Astrocyte of the cerebellum (primary cell): Measurements from ENCODE around the gene KLF1.

ENCODE experiments used
- DNase-seq: peaks from one replicate; pipeline ENCODE4 v3.0.0-alpha.2; 2011; ENCODE audit warnings: low read depth
- H3K4me3 ChIP-seq: 2 replicates; pipeline ENCODE4 v1.5.1; 2011; ENCODE audit warnings: mild to moderate bottlenecking, low read depth, low read length, moderate library complexity
- in situ Hi-C: cut with HindIII; loops from 2 replicates; pipeline ENCODE4 v1.10.0; 2017; ENCODE audit warnings: low sequenced_read_pairs
- TF ChIP-seq, protein P1 (sequence below): IDR thresholded peaks from 2 replicates; pipeline ENCODE4 v1.5.1; 2012; ENCODE audit warnings: low read length, low read depth, moderate library complexity, mild to moderate bottlenecking; ENCODE audit errors: missing control alignments

Gene KLF1

DNA sequence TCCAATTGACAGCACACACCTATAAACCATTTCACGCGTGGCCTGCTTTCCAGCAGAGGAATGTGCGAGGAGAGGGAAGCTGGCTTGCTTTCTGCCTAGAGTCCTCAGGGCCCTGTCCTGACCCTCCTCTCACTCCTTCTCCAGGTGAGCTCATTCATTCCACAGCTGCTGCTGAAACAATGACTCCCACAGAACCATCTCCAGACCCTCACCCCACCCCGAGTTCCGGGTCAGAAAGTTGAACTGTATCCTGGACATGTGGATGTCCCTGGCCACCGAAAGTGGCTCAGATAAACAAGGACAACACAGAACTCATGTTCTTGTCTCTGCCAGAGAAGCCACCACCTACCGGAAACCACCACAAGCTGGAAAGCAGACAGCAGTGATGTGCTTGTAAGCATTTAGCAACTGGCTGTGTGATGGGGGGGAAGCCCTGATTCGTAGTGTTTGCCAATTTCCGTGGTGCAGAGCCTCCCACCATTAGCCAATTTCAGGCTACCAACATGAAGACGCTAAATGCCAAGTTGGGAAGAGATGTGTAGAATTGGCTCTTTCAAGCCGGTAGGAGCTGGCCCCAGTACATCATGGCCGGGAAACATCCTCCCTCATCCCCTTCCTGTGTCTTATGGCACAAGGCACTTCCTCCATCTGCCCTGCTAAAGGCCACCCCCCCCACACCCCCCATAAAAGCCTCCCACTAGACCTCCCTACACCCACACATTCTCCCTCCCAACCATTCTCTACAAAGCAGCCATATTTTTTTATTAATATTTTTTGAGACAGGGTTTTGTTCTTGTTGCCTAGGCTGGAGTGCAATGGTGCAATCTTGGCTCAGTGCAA, 27.1 kb upstream of the KLF1 start:
- H3K4me3 ChIP-seq = no peak overlapping the region
- TF ChIP-seq, protein P1, sequence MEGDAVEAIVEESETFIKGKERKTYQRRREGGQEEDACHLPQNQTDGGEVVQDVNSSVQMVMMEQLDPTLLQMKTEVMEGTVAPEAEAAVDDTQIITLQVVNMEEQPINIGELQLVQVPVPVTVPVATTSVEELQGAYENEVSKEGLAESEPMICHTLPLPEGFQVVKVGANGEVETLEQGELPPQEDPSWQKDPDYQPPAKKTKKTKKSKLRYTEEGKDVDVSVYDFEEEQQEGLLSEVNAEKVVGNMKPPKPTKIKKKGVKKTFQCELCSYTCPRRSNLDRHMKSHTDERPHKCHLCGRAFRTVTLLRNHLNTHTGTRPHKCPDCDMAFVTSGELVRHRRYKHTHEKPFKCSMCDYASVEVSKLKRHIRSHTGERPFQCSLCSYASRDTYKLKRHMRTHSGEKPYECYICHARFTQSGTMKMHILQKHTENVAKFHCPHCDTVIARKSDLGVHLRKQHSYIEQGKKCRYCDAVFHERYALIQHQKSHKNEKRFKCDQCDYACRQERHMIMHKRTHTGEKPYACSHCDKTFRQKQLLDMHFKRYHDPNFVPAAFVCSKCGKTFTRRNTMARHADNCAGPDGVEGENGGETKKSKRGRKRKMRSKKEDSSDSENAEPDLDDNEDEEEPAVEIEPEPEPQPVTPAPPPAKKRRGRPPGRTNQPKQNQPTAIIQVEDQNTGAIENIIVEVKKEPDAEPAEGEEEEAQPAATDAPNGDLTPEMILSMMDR = no peak
- in situ Hi-C loops = no loop called here
- DNase-seq = no peak

DNA sequence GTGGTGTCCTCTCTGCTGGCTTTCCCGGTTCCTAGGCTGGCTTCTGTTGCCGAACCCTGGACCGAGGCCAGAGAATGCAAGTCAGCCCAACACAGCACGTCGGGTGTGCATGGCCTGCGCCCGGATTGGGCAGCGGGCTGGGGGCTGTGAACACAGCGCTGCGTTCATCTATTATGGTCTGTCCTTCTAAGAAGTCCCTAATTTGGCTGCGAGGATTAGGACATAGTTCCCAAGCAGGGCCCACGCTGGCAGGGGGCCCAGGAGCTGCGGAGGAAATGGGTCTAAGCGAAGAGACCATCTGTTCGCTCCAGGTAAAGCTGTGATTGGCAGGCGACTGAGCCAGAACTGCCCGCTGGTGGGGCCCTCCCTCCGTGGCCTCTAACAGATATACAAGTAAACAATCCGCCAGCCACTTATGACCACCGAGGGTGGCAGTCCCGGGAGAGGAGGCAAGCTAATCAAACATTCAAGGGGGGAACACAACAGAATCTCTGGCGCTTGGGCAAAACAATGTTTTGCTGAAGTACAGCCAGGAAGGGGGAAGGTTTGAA, 26.1 kb upstream of the KLF1 start:
- TF ChIP-seq, protein P1 = no peak
- no peak overlapping the region for H3K4me3 ChIP-seq
- peak; percentile 32 for DNase-seq
- in situ Hi-C loops = no loop called here

DNA sequence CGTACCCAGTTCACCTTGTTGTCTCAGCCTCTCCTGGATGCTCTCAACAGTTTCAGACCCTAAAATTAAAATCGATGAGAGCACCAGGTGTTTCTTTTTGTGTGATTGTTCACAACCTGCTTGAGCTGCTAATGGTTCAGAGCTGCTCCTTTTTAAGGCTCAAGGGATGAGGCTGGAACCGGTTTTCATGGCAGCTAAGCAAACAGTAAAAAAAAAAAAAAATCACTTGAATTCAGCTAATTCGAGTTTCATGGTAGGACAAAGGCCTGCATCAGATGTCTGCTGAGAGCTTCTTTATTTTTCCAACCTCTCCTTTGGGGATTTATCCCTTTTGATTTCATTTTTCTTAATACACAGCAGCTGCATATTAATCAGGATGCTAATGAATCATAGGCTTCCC, 25.6 kb upstream of the KLF1 start:
- in situ Hi-C loops = no loop called here
- H3K4me3 ChIP-seq = no peak overlapping the region
- no peak for DNase-seq
- TF ChIP-seq, protein P1 = no peak

DNA sequence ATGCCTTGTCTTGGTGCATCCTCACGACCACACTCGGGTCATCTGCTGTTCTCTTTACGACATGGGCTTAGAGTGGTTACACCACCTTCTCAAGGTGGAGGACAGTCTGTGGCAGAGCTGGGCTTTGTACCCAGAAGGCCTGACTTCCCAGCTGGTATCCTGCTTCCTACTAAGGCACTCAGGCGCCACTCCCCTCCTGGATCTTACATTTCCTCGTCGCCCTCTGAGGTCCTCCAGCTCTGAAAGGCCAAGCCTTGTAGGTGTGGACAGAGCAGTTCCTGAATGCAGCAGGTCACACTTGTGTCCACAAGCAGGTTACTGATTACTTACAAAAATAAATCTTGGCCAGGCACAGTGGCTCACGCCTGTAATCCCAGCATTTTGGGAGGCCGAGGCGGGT, 20.2 kb upstream of the KLF1 start:
- no peak for DNase-seq
- H3K4me3 ChIP-seq = no peak overlapping the region
- TF ChIP-seq, protein P1 = no peak
- in situ Hi-C loops = no loop called here

GRCh38 chr19:12899891-12900518, 13.0 kb upstream of the KLF1 start:
- in situ Hi-C loops = no loop called here
- TF ChIP-seq, protein P1 = no peak
- no peak overlapping the region for H3K4me3 ChIP-seq
- no peak for DNase-seq

- in situ Hi-C loops = no loop called here
- no peak overlapping the region for H3K4me3 ChIP-seq
- TF ChIP-seq, protein P1 = no peak
- no peak for DNase-seq
These were observed 9.5 kb upstream of the KLF1 start for GRCh38 chr19:12896460-12896859.
